Activated B cell treated with CpG ODN at 0.5 μM for 24 hours (primary cell): Measurements from ENCODE around the gene PARP14. TPM values are rescaled to one million over a fixed set of nuclear protein-coding genes. Genes with fewer than 3 reads are reported as not detected.

Experiments
- ATAC-seq: fragments of 200-7000 bp; cut with Tn5 transposase; one replicate; pipeline ENCODE4 v1.10.0; 2021; ENCODE audit warnings: low read depth, mild to moderate bottlenecking, moderate library complexity
- CTCF ChIA-PET: fragments of 350-600 bp; sonication (Branson Sonifier 250); formaldehyde crosslinking; loops from one replicate; lab custom pipeline; 2021; ENCODE audit warnings: antibody characterized with exemption; lab: Charles Lee
- POLR2A ChIA-PET: fragments of 350-600 bp; sonication (Branson Sonifier 250); formaldehyde crosslinking; loops from one replicate; lab custom pipeline; 2021; ENCODE audit warnings: antibody characterized with exemption; lab: Charles Lee
- DNase-seq: peaks from one replicate; pipeline ENCODE4 v3.0.0; 2022
- H3K27ac Mint-ChIP-seq: one replicate; pipeline ENCODE4 v1.8.0; 2020; ENCODE audit warnings: mixed read lengths
- H3K27me3 Mint-ChIP-seq: one replicate; pipeline ENCODE4 v1.8.0; 2021; ENCODE audit warnings: mixed read lengths
- H3K36me3 Mint-ChIP-seq: one replicate; pipeline ENCODE4 v1.8.0; 2021; ENCODE audit warnings: low read depth, mixed read lengths
- H3K4me1 Mint-ChIP-seq: one replicate; pipeline ENCODE4 v1.8.0; 2021; ENCODE audit warnings: mixed read lengths
- H3K4me3 Mint-ChIP-seq: one replicate; pipeline ENCODE4 v1.8.0; 2020; ENCODE audit warnings: mild to moderate bottlenecking, mixed read lengths
- H3K9me3 Mint-ChIP-seq: one replicate; pipeline ENCODE4 v1.8.0; 2020; ENCODE audit warnings: mixed read lengths
- intact Hi-C: fragments of 100-400 bp; cut with micrococcal nuclease; formaldehyde crosslinking; loops from one replicate; pipeline ENCODE4 v1.15.1; 2024
- total RNA-seq: library from RNA; stranded (reverse); gene quantifications from 2 replicates; pipeline ENCODE4 v1.2.3, GENCODE V29; 2022
- TF ChIP-seq, protein P1 (sequence below): fragments of 200-600 bp; IDR thresholded peaks from one replicate; pipeline ENCODE4 v1.8.0; 2022; ENCODE audit warnings: antibody characterized with exemption, mild to moderate bottlenecking

Gene PARP14
- total RNA-seq, 1 donor from 2014 or later, result 221 TPM

DNA sequence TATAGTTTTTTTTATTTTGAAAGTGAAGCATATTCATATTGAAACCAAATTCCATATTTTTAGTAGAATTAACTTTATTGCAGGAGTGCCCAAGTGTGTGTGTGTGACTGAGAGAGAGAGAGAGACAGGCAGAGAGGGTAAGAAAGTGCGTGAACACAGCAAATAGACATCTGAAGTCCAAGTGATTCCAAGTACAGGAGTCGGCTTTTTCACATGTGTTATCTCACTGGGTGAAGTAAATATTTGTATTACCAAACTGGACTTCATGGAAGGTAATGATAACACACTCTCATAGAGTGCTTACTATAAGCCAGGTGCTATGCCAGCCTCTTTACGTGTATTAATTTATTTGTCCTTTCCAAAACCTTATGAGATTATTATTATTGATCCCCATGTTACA lies 12.0 kb downstream of the PARP14 start:
- Mint-ChIP-seq H3K36me3 (peaks cover 61% of the 10 kb centered on the region), H3K4me3 (no peak overlapping the region), H3K27me3 (no peaks in the 10 kb centered on the region), H3K9me3 (peaks cover 2% of the 10 kb centered on the region), H3K27ac (peak overlapping the region; percentile 64), H3K4me1 (peaks cover 67% of the 10 kb centered on the region)
- ATAC-seq (no peak), DNase-seq (no peak)
- CTCF ChIA-PET, result interaction anchor here (7.1 kb wide), 1 partner anchor 13 kb away, joined by 45 read pairs; the partner anchor contains the start of gene PARP14
- POLR2A ChIA-PET, result no interaction called here
- TF ChIP-seq, protein P1, sequence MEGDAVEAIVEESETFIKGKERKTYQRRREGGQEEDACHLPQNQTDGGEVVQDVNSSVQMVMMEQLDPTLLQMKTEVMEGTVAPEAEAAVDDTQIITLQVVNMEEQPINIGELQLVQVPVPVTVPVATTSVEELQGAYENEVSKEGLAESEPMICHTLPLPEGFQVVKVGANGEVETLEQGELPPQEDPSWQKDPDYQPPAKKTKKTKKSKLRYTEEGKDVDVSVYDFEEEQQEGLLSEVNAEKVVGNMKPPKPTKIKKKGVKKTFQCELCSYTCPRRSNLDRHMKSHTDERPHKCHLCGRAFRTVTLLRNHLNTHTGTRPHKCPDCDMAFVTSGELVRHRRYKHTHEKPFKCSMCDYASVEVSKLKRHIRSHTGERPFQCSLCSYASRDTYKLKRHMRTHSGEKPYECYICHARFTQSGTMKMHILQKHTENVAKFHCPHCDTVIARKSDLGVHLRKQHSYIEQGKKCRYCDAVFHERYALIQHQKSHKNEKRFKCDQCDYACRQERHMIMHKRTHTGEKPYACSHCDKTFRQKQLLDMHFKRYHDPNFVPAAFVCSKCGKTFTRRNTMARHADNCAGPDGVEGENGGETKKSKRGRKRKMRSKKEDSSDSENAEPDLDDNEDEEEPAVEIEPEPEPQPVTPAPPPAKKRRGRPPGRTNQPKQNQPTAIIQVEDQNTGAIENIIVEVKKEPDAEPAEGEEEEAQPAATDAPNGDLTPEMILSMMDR, result no peak
- intact Hi-C loops, result no loop called here

DNA sequence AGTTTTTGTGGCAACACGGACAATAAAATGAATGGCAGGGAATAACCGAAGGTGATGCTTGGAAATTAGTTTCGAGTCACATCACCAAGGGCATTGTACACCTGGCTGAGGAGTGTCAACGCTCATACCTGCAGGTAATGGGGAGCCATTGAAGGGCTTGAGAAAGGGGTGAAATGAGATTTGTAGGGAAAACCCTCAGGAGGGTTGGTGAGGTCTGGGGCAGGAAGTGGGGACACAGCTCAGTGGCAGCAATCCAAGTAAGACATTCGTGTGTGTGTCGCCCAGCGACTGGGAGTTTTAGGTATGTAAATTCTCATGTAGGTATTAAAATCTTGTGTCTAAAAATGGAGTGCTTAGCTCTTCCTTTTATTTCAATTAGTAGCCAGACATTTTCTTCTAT lies 14.3 kb downstream of the PARP14 start:
- H3K36me3 Mint-ChIP-seq, result peaks cover 84% of the 10 kb centered on the region
- peak; percentile 51 for DNase-seq
- ChIA-PET CTCF (interaction anchor here (0.6 to 7.1 kb wide), 6 partner anchors 11 to 865 kb away, joined by 3 to 45 read pairs (median 3); partner anchors contain the start of gene PARP14), POLR2A (interaction anchor here (0.7 to 8.4 kb wide), 13 partner anchors 9 to 1146 kb away, joined by 3 to 126 read pairs (median 4); partner anchors contain the start of genes DTX3L, HSPBAP1, PARP14 and PARP15)
- no peaks in the 10 kb centered on the region for H3K27me3 Mint-ChIP-seq
- intact Hi-C loops, result loop anchor here (1.0 kb wide), 1 partner anchor 119 kb away; no protein-coding TSS in a partner anchor
- H3K27ac Mint-ChIP-seq, result peak overlapping the region; percentile 92
- H3K4me3 Mint-ChIP-seq, result peak overlapping the region; percentile 62
- peaks cover 2% of the 10 kb centered on the region for H3K9me3 Mint-ChIP-seq
- ATAC-seq, result peak; percentile 47
- H3K4me1 Mint-ChIP-seq, result peaks cover 90% of the 10 kb centered on the region
- TF ChIP-seq, protein P1, result no peak

DNA sequence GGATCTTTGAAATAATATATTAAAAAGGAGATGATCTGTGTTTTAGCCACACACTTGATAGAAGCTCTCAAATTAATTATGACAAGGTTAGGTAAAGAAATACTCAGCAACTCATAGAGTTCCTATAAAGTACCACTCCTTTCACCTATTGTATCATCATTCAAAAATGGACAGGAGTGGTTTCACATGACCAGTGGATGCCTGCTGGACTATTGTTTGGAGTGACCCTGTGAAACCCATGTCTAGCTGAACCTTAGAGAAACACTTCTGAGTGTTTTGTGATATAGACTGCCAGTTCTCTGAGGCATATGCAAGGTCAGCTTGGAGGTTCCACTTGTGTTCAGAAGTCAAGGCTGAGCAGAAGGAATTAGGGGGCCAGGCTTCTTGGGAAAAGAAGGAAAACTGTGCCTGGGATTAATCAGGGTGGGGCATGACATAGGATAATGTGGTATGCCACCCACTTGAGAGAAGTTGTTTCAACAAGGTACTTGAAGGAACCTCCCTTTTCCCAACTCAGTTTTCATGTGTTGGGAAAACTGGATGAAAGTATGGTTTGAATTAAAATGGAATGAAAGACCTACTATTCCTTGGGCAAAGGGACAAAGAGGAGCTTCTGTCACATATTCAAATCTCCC lies 15.4 kb downstream of the PARP14 start:
- intact Hi-C loops, result loop anchor here (1.0 kb wide), 1 partner anchor 120 kb away; no protein-coding TSS in a partner anchor
- no peak overlapping the region for H3K4me3 Mint-ChIP-seq

DNA sequence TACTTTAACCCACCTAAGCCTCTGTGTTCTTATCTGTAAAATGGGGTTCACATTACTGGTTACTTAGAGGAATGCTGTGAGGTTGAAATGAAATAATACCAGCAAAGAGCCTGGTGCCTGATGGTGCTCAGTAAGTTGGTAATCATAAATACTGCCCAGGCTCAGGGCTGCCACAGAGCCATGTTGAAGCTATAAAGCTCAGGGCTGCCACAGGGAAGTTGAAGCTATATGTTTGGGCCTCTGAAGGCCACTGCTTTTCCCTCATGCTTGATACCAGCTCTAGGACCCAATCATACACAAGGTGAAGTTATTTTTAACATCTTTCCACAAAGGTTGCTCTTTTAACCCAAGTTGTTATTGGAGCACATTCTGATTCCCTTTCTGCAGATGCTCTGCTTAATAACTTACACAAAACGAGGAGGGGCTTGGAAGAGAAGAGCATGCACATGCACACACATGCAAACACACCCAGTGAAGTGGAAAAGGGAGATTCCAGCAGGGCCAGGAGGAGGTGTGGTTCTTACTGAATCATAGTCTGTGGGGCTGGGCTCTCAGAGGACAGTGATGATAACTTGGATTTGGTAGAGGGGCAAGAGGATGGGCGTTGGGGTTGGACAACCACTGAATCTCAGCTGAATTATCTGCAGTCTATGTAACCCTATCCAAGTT lies 17.4 kb downstream of the PARP14 start:
- intact Hi-C loops, result loop anchor here (1.0 to 2.0 kb wide), 5 partner anchors 9 to 134 kb away; partner anchors contain the start of genes DTX3L, HSPBAP1, PARP14 and PARP9
- TF ChIP-seq, protein P1, result no peak
- H3K4me3 Mint-ChIP-seq, result peak overlapping the region; percentile 52
- POLR2A ChIA-PET, result interaction anchor here (0.6 to 8.4 kb wide), 10 partner anchors 9 to 1037 kb away, joined by 3 to 126 read pairs (median 8); partner anchors contain the start of genes DTX3L, HCLS1, HSPBAP1 and PARP14
- peaks cover 2% of the 10 kb centered on the region for H3K9me3 Mint-ChIP-seq
- ATAC-seq (peak; percentile 95), DNase-seq (peak; percentile 48)
- CTCF ChIA-PET, result interaction anchor here (1.0 to 7.1 kb wide), 3 partner anchors 19 to 305 kb away, joined by 4 to 45 read pairs (median 6); partner anchors contain the start of gene PARP14
- H3K27me3 Mint-ChIP-seq, result no peaks in the 10 kb centered on the region
- peak overlapping the region; percentile 92 for H3K27ac Mint-ChIP-seq
- peaks cover 94% of the 10 kb centered on the region for H3K4me1 Mint-ChIP-seq
- peaks cover 92% of the 10 kb centered on the region for H3K36me3 Mint-ChIP-seq

More for the DNA sequence above, 15.4 kb downstream of the PARP14 start:
- TF ChIP-seq, protein P1, result no peak
- no peak for DNase-seq
- ChIA-PET POLR2A (interaction anchor here (0.6 to 8.4 kb wide), 15 partner anchors 8 to 827 kb away, joined by 3 to 126 read pairs (median 6); partner anchors contain the start of genes DTX3L, FAM162A, HSPBAP1 and KPNA1), CTCF (interaction anchor here (1.0 to 7.1 kb wide), 8 partner anchors 9 to 303 kb away, joined by 3 to 45 read pairs (median 4); partner anchors contain the start of gene PARP14)
- Mint-ChIP-seq H3K4me1 (peaks cover 95% of the 10 kb centered on the region), H3K9me3 (peaks cover 2% of the 10 kb centered on the region), H3K27me3 (no peaks in the 10 kb centered on the region), H3K36me3 (peaks cover 94% of the 10 kb centered on the region), H3K27ac (peak overlapping the region; percentile 92)
- ATAC-seq, result no peak
